D721Med (cell line): ENCODE measurements around the gene NDUFA8.

Experiments
- DNase-seq: peaks from one replicate; pipeline ENCODE4 v3.0.0; 2011; ENCODE audit warnings: low spot score; ENCODE audit not compliant: insufficient read length
- FAIRE-seq: peaks from 2 replicates; lab custom pipeline; 2011; peaks lifted over from hg19 to GRCh38; lab: Jason Lieb, UNC
- CTCF ChIP-seq: IDR thresholded peaks from 2 replicates; pipeline ENCODE4 v1.5.1; 2012; ENCODE audit warnings: mild to moderate bottlenecking, control low read depth; ENCODE audit not compliant: insufficient read depth; ENCODE audit errors: missing control alignments

The NDUFA8 gene

GRCh38 chr9:122159026-122159924, at the start of gene NDUFA8, which contains the start of gene MORN5:
Gene NDUFA8, minus strand, starts transcription at chr9:122159779. Its CDS starts 102 bp downstream, at chr9:122159677.
Gene MORN5, plus strand, starts transcription at chr9:122159908. Its CDS starts 65 bp downstream, at chr9:122159973.
- DNase-seq: peak; percentile 91
- TF ChIP-seq CTCF: no peak
- FAIRE-seq: no peak

- DNase-seq: no peak
- no peak for FAIRE-seq
- TF ChIP-seq CTCF: no peak
Observed at GRCh38 chr9:122207096-122207495, 47.5 kb upstream of the NDUFA8 start.

- DNase-seq: no peak
- no peak for TF ChIP-seq CTCF
- FAIRE-seq: no peak
Observed at GRCh38 chr9:122206118-122207046, 46.8 kb upstream of the NDUFA8 start.

GRCh38 chr9:122205176-122205575, 45.6 kb upstream of the NDUFA8 start:
- FAIRE-seq (no peak), DNase-seq (no peak)

GRCh38 chr9:122204491-122204890, 44.9 kb upstream of the NDUFA8 start:
- FAIRE-seq (no peak), DNase-seq (no peak)
- TF ChIP-seq CTCF: no peak

More at GRCh38 chr9:122205176-122205575, 45.6 kb upstream of the NDUFA8 start:
- no peak for TF ChIP-seq CTCF

- no peak for TF ChIP-seq CTCF
- FAIRE-seq: no peak
- DNase-seq: no peak
Observed at GRCh38 chr9:122204055-122204454, 44.5 kb upstream of the NDUFA8 start.
